SHP77 treated with DMSO at 0.1 percent for 48 hours (cell line): ENCODE measurements around the gene STT3B.
"Not testable (repeated sequence)": the region's sequence is repeated elsewhere in the genome, so short reads cannot be mapped to it uniquely, and the experiment has no call there.

Source experiments
- DNase-seq: peaks from one replicate; lab custom pipeline; 2025; lab: John Stamatoyannopoulos, UW

Gene STT3B

GRCh38 chr3:31532587-31533168 lies at the start of gene STT3B:
STT3B (plus strand) TSS chr3:31532925; CDS start chr3:31532999, 74 bp downstream.
- DNase-seq = peak; percentile 66

GRCh38 chr3:31483776-31484175 lies 48.9 kb upstream of the STT3B start:
- no peak for DNase-seq

GRCh38 chr3:31485196-31485595 lies 47.5 kb upstream of the STT3B start:
- DNase-seq = no peak

- DNase-seq = no peak
These were observed 45.7 kb upstream of the STT3B start for GRCh38 chr3:31486865-31487533.

- no peak for DNase-seq
These were observed 44.2 kb upstream of the STT3B start for GRCh38 chr3:31488475-31489017.

- DNase-seq = no peak
These were observed 42.2 kb upstream of the STT3B start for GRCh38 chr3:31490502-31490901.

- DNase-seq = no peak
These were observed 41.1 kb upstream of the STT3B start for GRCh38 chr3:31491660-31492059.

- DNase-seq = no peak
These were observed 39.6 kb upstream of the STT3B start for GRCh38 chr3:31493149-31493548.

- DNase-seq = no peak
These were observed 36.6 kb upstream of the STT3B start for GRCh38 chr3:31495971-31496665.

GRCh38 chr3:31498791-31499190 lies 33.9 kb upstream of the STT3B start:
- no peak for DNase-seq

- no peak for DNase-seq
These were observed 33.4 kb upstream of the STT3B start for GRCh38 chr3:31499281-31499680.

GRCh38 chr3:31502803-31503221 lies 29.9 kb upstream of the STT3B start:
- no peak for DNase-seq

- DNase-seq = no peak
These were observed 29.3 kb upstream of the STT3B start for GRCh38 chr3:31503456-31503855.

GRCh38 chr3:31504230-31504629 lies 28.5 kb upstream of the STT3B start:
- DNase-seq = no peak

- no peak for DNase-seq
These were observed 27.2 kb upstream of the STT3B start for GRCh38 chr3:31505371-31506048.

- not testable (repeated sequence) for DNase-seq
These were observed 26.2 kb upstream of the STT3B start for GRCh38 chr3:31506515-31506914.

GRCh38 chr3:31508452-31509146 lies 24.1 kb upstream of the STT3B start:
- DNase-seq = no peak

GRCh38 chr3:31509147-31509728 lies 23.5 kb upstream of the STT3B start:
- DNase-seq = no peak

- DNase-seq = no peak
These were observed 18.2 kb upstream of the STT3B start for GRCh38 chr3:31514570-31514969.

GRCh38 chr3:31515486-31516284 lies 17.0 kb upstream of the STT3B start:
- DNase-seq = no peak

- DNase-seq = no peak
These were observed 16.0 kb upstream of the STT3B start for GRCh38 chr3:31516757-31517156.
